HEK293 (cell line): ENCODE results near the gene CCDC87.

Experiments used
- ELK4 ChIP-seq: IDR thresholded peaks from 2 replicates; pipeline ENCODE4 v1.6.1; 2011; ENCODE audit warnings: mild to moderate bottlenecking, low read depth, low read length, borderline replicate concordance
- FEZF1 ChIP-seq: fragments of 450-650 bp; formaldehyde crosslinking; IDR thresholded peaks from 2 replicates; pipeline ENCODE4 v1.5.1; 2016; ENCODE audit warnings: missing biosample characterization, missing genetic modification characterization
- HOXA7 ChIP-seq: sonication (generic); formaldehyde crosslinking; IDR thresholded peaks from 2 replicates; pipeline ENCODE4 v1.8.1; 2022; ENCODE audit warnings: missing genetic modification reagents, borderline replicate concordance
- MYNN ChIP-seq: fragments of 450-650 bp; formaldehyde crosslinking; IDR thresholded peaks from 2 replicates; pipeline ENCODE4 v1.5.1; 2016; ENCODE audit warnings: missing biosample characterization, missing genetic modification characterization, borderline replicate concordance
- MZF1 ChIP-seq: fragments of 450-650 bp; formaldehyde crosslinking; IDR thresholded peaks from 2 replicates; pipeline ENCODE4 v1.5.1; 2017; ENCODE audit warnings: missing biosample characterization, missing genetic modification characterization, borderline replicate concordance
- ZNF133 ChIP-seq: fragments of 450-650 bp; formaldehyde crosslinking; IDR thresholded peaks from 2 replicates; pipeline ENCODE4 v1.5.1; 2016; ENCODE audit warnings: missing biosample characterization, missing genetic modification characterization
- ZNF394 ChIP-seq: fragments of 450-650 bp; formaldehyde crosslinking; IDR thresholded peaks from 2 replicates; pipeline ENCODE4 v1.5.1; 2016; ENCODE audit warnings: missing biosample characterization, missing genetic modification characterization, mild to moderate bottlenecking, moderate library complexity, borderline replicate concordance
- TF ChIP-seq, protein P1 (sequence below): fragments of 450-650 bp; formaldehyde crosslinking; IDR thresholded peaks from 2 replicates; pipeline ENCODE4 v1.5.1; 2017; ENCODE audit warnings: missing biosample characterization, missing genetic modification characterization

DNA sequence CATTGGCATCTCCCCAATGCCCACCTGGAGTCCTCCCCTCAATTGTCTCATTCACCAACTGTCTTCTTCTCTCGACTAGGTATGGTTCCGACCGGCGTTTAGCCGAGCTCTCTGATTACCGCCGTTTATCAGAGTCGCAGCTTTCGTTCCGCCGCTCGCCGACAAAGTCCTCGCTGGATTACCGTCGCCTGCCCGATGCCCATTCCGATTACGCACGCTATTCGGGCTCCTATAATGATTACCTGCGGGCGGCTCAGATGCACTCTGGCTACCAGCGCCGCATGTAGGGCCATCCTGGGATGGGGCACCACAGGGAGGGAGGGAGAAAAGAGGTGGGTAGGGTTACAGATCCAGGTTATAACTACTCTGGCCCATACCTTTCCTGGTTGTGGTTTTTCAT is 33.5 kb upstream of the CCDC87 start:
- TF ChIP-seq ZNF394 (tag by site-specific recombination) (no peak), MYNN (tag by site-specific recombination) (no peak), ZNF133 (tag by site-specific recombination) (no peak), FEZF1 (tag by site-specific recombination) (no peak), ELK4 (no peak), HOXA7 (CRISPR knock-in tag) (no peak), MZF1 (tag by site-specific recombination) (no peak)
- TF ChIP-seq, protein P1, sequence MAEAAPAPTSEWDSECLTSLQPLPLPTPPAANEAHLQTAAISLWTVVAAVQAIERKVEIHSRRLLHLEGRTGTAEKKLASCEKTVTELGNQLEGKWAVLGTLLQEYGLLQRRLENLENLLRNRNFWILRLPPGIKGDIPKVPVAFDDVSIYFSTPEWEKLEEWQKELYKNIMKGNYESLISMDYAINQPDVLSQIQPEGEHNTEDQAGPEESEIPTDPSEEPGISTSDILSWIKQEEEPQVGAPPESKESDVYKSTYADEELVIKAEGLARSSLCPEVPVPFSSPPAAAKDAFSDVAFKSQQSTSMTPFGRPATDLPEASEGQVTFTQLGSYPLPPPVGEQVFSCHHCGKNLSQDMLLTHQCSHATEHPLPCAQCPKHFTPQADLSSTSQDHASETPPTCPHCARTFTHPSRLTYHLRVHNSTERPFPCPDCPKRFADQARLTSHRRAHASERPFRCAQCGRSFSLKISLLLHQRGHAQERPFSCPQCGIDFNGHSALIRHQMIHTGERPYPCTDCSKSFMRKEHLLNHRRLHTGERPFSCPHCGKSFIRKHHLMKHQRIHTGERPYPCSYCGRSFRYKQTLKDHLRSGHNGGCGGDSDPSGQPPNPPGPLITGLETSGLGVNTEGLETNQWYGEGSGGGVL (tag by site-specific recombination), result no peak
